Glomerular visceral epithelial cell (primary cell): ENCODE data around the gene HHAT.

Experiments used
- DNase-seq: peaks from one replicate; pipeline ENCODE4 v3.0.0-alpha.2; 2016; ENCODE audit errors: extremely low spot score

The HHAT gene

DNA sequence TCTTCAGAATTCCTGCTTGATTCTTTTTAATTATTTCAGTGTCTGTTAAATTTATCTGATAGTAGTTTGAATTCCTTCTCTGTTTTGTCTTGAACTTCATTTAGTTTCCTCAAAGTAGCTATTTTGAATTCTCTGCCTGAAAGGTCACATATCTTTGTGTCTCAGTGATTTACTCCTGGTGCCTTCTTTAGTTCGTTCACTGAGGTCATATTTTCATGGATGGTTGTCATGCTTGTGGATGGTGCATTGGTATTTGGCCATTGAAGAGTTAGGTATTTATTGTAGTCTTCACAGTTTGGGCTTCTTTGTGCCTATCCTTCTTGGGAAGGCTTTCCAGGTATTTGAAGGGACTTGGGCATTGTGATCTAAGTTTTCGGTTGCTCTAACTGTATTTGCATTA lies 267.9 kb downstream of the HHAT start:
- DNase-seq = no peak

DNA sequence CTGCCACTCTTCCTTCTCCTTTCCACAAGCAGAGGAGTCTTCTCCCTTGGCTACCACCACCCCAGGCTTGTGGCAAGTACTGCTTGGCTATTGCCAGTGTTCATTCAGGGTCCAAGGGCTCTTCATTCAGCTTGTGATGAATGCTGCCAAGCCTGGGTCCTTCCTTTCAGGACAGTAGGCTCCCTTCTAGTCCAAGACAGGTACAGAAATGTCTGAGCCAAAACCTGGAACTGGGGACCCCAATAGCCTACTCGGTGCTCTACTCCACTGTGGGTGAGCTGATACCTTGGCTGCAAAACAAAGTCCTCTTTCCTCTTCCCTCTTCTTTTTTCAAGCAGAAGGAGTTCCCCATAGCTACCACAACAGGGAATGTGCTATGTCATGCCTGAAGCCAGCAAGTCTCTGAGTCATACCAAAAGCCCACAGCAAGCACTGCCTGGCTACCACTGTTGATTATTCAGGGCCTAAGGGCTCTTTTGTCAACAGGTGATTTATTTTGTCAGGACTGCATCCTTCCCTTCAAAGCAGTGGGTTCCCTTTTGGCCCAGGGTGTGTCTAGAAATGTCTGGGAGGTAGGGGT lies 268.9 kb downstream of the HHAT start:
- DNase-seq = peak; percentile 91

DNA sequence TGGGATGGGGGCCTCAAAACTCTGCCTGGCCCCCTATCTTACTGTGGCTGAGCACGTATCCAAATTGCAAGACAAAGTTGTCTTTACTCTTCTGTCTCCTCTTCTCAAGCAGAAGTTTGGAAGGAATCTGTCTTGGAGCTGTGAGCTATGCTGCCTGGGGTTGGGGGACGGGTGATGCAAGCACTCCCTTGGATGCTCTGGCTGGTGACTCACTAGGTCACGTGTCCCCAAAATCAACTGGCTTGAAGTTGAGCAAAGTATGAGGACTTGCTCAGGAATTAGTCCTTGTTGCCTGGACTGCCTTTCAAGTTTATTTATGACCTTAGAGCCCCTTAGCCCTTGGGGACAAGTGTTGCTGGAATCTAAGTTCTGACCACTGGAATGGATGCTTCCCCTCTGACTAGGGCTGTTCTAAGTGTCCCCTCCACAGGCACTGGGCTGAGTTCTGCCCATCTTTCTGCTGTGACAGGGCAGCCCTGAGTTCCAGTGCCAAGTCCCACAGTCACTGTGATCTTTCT lies 269.5 kb downstream of the HHAT start:
- peak; percentile 92 for DNase-seq

DNA sequence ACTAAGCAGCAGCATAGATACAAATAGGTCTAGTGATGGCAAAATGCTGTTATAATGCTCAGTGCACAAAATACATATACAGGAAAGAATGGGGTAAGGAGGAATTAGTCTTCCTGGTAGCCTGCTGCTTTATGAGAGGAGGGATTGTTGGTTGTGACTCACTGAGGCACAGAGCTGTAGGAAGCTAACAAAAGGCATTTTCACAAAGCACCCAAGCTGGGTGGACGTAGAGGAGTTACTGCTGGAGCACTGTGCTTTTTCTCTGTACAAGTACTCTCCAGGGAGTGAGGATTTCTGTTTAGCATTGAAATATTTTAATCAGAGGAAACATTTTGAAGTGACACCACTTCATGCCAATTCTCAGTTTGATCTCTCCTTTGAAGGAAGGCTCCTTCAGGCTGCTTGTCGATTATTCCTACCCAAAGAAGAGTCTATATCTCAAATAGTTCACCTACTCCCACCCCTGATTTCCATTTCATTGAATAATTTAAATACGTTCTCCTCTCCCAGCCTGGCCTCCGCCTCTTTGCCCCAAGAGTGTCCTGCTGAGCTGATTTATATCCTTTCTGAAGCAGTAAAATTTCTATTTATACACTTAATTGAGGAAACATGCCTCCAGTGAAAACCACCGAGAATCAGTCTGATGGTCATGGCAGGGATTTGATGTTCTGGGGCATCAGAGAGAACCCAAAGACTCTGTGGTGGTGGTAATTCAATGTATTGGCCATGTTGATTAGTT lies 271.9 kb downstream of the HHAT start:
- DNase-seq = no peak

DNA sequence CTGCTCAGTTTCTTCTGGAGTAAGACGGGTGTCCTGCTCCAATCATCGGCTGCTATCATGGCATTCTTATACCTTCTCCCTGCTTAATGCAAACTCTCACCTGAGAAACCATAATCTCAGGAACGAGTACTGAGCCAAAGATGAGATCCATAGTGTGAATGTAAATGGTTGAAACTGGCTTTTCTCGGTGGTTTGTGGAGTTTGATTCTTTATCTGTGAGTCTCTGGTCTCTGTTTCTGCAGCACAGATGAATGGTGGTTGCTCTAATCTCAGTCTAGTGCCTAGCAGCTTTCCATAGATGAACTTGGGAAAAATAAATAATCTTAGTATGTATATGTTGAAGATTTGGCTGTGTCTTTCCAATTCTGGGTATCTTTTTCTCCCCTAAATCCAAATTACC lies 274.4 kb downstream of the HHAT start:
- DNase-seq = no peak

DNA sequence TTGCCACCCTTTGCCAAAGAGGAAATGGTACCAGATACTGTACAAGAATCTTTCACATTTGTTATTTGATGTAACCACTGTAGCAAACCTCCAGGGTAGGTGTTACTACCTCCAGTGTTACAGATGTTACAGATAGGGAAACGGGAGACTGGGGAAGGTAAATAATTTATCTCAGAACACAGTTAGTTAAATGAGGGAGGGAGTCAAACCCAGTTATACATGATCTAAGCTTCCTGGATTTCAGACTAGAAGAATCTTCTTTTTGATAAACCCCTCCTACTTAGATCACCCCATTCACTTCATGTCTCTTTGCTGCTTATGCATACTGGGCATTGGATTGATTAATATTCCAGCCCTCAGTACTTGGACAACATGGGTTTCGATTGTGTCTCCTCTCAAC lies 276.4 kb downstream of the HHAT start:
- no peak for DNase-seq

DNA sequence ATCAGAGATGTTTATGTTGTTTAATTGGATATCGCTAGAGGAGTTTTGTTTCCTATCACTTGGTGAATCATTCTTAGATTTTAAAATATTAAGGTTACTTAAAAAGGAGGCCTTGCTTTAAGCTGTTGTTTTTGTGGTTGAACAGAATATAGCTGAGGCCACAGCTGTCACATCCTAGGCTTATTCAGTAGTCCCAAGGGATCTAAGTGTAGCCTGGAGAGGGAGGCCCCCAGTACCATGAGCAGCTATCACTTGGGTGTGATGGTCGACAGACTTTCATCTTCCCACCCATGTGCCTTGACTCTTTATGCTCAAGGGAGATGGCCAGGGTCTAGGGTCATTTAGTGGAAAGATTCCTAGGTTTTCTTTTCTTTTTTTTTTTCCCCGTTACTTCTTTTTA lies 278.7 kb downstream of the HHAT start:
- no peak for DNase-seq

DNA sequence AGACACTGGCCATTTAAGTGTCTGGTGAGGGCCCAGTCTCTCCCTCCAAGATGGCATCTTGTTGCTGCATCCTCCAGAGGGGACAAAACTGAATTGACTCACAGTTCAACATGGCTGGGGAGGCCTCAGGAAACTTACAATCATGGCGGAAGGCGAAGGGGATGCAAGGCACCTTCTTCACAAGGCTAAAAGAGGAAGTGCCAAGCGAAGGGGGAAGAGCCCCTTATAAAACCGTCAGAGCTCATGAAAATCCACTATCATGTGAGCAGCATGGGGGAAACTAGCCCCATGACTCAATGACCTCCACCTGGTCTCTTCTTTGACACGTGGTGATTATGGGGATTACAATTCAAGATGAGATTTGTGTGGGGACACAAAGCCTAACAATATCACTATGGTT lies 280.1 kb downstream of the HHAT start:
- DNase-seq = no peak

DNA sequence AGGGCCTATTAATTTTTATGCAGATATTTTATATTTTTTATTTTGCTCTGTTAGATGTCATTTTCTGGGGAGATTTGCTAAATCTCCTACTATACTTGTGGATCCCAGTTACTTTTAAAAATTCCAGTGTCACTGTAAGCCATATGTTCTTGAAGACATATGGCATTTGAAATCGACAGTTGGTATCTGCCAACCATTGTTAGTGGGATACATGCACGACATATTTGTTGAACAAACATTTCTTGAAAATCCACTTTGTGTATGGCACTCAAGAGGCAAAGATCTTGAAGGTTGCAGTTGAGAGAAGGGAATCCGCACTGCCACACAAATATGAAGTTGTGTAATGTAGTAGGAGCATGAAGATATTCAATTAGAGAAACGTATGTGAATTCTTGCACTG lies 287.7 kb downstream of the HHAT start:
- DNase-seq = no peak

DNA sequence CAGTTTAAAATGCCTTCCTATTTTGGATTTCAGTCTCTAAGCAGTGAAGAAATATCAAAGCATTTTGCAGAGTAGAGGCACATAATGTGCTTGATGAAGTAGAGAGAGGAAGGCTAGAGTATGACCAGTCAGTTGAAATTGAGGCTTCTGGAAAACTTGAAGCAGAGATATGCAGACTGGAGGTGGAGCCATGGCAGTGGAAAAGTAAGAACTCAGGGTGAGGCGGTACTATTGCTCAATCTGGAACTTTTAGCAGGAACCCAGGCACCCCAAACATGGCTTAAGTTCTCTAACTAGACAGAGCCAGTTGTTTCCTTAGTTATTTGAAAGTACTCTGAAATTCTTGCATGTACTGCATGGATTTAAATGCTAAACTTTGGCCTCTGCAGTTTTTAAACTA lies 288.6 kb downstream of the HHAT start:
- no peak for DNase-seq

DNA sequence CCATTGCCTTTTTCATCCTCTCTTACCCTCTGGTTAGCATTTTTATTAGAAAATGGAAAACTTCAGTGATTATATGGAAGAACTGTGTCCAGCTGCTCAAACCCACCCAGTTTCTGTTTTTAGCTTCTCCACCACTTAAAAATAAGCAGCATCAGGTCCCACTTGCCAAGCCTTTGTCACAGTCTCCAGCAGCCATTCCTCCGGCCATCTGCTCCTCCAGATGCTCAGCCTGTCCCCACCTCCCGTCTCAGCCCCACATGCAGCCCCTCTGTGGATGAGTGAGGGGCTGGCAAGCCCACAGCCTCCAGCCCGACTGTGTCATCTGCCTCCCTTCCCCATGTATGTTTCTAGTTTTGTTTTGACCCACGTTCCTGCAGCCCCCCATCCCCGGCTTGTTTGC lies 289.7 kb downstream of the HHAT start:
- DNase-seq = no peak

DNA sequence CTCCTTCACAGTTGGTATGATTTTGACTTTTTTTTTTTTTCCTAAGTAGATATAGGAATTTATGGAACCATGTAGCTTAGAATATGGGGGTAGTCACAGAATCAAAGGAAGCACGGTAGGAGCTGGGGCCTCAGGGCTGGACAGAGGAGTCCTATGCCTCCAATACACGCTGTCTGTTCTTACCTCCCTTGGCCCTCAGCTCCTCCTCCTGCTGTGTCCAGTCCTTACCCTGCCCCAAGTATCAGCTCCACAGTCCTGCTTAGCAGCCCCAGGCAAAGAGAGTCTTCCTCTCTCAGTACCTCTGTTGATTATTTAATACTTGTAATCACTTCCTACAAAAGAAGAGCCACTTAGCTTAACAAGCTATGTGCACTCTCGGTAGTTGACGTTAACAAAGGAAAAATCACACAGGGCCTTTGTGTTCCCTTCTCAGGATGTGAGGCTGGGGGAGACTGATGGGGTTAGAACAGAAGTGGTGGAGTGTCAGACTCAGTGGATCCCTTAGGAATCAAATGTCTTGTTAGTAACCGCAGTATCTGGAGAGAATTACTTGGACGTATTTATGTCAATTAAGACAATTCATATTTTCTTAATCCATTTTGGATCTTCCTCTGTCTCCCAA lies 292.3 kb downstream of the HHAT start:
- DNase-seq = no peak

DNA sequence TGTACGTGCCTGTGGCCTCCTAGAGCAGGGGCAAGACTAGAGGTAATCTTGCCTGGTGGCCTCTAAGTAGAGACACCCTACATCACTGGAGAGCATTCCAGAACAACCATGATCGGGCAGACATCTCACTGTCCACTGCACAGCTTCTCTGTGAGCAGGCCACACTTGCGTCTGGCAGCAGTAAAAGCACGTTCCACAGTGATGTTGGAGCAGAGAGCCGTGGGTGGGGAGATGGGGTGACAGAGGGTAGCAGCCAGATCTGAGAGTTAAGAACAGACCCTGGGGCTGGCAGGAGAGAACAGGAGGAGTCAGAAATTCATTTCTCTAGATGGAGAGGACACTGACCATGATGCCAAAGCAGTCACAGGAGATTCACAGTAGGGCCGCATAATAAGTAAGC lies 293.0 kb downstream of the HHAT start:
- DNase-seq = no peak

DNA sequence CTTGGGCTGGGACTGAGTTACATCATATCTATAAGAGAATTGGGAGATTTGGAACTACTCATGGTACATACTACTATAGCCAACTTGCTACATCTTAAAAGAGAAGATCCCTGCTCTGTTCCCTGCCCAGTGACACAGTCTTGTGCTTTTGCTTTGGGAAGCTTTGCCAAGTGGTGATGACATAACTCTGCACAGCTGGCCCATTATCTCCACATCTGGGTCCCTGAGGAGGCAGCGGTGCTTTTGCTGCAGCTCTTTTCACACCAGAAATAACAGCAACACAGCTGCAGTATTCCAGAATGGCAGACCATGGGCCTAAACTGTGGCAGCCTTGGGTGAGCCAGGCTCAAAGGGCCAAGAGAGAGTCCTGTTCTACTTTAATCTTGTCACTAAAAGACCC lies 296.0 kb downstream of the HHAT start:
- DNase-seq = no peak

DNA sequence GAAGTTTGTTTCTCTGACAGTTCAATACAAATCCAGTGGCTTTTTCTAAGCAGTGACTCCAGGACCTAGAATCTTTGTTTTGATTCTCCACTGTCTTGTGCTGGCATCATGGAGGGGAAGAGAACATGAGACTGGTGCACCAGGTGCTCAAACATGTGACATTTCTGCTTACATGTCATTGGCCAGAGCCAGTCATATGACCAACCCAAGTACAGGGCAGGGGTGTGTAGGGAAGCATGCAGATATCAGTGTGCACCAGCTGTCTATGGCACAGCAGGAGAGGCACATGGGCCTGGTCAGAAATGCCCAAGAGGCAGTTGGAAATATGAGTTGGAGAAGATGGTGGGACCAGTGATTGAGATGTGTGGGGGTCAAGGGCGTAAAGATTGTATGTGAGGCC lies 297.0 kb downstream of the HHAT start:
- no peak for DNase-seq

DNA sequence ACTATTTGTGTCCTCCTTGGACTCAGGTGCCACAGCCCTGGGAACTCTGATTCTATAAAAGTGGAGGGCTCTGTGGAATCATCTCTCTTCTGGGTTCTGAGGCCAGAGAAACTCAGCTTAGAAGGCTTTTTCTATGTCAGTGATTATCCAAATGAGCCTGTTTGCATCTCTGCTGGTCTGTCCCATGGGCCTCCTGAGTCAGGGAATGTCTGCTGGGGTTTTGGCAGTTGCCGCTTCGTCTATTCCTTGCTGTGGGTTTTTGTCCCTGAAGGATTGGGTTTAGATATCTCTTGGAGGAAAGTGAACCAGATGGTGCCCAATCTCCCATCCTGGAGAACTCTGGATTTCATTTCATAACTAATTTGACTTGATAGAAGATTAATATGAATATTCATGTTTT lies 297.6 kb downstream of the HHAT start:
- DNase-seq = no peak

DNA sequence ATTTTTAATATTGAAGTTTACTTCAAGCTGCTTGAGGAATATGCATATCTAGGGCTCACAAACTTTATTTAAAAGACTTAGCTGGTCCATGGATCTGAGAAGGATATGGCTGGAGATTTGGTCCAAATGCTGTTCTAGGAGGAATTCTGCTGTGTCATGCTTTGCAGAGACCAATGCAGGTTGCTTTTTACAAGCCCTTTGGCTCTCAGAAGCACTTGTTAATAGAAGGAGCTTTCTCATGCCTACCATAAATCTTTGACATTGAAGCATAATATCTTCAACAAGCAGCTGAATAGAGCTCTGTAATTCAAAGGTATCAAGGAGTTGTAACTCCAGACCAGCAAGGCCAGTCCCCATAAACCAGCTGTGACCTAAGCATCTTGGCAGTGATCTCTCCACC lies 299.1 kb downstream of the HHAT start:
- DNase-seq = no peak

DNA sequence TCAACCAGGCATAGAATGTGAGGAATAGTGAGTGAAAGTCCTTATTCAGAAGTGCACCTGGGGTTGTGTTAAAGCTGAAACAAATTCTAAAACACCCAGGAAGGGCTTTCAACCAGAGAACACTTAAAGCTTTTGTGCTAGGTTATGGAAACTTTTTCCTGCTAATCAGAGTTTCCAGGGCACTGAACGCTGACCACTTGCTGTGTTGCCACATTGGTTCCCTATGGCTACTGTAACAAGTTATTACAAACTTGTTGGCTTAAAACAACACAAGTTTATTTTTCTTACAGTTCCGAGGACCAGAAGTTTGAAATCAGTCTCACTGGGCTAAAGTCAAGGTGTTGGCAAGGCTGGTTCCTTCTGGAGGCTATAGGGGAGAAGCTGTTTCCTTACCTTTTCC lies 300.6 kb downstream of the HHAT start:
- no peak for DNase-seq

DNA sequence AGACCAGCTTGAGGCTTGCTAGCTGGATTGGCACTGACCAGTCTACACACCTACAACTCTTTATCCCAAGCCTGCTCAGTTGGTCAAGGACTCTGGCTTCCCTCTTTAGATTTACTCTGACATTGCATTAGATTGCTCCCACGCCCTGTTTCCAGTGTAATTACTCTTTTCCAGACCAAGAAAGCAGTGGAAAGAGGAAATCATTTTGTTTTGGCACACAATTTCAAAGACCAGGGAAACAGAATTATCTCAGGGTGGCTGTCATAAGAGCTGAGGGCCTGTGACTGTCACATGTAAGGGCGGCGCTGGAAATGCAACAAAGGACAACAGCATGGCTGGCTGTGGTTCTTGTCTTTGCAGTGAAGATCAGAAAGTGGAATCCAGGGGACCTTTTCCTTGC lies 302.7 kb downstream of the HHAT start:
- DNase-seq = no peak

DNA sequence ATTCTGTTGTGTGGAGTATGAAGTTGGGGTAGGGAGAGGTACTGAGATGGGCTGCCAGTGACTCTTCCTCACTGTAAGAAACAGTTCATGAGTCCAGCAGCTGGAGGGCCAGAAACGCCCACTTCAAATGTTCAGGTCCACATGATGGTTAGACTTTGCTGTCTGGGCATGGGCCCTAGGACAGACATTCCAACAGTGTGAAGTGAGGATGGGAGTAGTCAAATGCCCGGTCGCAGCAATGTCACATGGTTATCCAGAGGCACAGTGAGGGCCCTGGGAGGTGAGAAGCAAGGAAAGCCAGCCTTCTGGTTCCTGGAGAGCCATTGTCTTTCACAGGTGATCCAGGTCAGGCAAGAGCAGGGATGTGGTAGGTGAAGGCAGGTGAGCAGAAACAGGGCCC lies 304.4 kb downstream of the HHAT start:
- DNase-seq = no peak

DNA sequence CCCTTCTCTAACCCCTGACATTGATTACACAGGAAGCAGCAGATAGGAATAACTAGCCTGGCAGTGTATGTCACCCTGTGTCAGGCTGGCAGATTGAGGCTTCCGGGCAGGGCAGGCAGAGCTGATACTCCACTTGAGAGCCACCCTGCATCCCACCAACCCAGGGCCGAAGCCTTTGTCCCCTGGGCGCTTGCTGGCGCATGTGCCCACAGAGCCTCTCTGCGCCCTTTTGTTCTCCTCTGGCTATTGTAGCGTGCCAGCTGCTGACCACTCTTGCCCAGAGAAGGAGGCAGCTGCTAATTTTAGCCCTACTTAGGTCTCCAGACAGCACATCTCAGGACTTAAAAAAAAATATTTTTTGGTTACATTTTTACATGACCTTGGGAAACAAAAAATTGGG lies 304.9 kb downstream of the HHAT start:
- no peak for DNase-seq

DNA sequence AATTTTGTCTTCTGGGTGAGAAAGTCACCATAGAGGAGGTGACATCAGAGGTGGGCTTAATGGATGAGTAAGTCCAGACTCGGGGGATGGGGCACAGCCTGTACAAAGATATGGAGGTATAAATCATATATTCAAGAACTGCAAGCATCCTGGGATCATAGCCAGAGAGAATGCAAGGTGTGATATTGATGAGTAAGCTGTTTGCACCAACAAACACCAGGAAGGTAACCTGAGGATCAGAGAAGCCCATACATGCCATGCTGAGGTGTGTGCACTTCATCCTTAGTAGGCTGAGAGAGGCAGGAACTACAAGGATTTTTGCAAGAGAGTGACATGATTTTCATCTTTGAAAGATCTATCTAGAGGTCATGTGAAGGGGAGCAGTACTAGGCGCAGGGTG lies 306.4 kb downstream of the HHAT start:
- DNase-seq = no peak

DNA sequence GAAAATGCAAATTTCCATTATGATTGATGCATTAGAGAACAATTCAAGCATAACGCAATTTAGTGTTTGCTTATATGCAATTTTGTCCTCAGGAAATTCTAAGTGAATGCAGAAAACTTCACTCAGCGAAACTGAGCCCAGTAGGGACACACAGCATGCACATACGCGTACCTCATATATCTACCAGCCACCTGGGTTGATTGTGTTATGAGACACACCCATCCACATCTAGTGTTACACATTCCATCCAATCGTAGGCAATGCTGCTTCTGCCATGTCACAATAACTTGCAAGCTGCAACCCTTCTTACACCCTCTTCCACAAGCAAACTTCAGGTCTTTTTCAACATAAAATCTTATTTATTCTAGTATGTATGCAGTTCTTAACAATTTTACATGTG lies 312.9 kb downstream of the HHAT start:
- no peak for DNase-seq
